NCI-H82 (cell line): Measurements from ENCODE around the gene PPP1R12C.

Experiments used
- DNase-seq: peaks from one replicate; lab custom pipeline; 2025; lab: John Stamatoyannopoulos, UW

The PPP1R12C gene

DNA sequence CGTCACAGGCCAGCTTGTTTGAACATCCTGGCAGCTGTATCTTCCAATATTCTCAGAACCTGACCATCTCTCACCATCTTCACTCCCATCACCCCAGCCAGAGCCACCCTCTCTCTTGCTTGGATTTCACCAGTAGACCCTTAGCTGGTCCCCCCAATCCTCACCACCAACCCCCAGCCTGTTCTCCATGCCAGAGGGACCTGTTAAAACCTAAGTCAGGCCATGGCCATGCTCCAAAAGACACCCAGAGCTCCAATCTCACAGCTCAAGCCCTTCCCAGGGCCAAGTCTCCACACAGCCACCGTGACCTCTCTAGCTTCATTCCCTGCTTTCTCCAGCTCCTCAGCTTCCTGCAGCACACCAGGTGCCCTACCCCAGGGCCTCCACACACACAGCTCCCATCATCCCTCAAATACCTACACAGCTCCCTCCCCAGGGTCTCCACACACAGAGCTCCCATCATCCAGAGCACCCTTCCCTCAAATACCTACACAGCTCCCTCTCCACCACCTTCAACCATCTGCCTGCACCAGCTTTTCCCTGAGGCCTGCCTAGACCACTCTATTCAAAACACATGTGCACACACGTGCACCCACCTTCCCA, 28.0 kb downstream of the PPP1R12C start:
- no peak for DNase-seq

DNA sequence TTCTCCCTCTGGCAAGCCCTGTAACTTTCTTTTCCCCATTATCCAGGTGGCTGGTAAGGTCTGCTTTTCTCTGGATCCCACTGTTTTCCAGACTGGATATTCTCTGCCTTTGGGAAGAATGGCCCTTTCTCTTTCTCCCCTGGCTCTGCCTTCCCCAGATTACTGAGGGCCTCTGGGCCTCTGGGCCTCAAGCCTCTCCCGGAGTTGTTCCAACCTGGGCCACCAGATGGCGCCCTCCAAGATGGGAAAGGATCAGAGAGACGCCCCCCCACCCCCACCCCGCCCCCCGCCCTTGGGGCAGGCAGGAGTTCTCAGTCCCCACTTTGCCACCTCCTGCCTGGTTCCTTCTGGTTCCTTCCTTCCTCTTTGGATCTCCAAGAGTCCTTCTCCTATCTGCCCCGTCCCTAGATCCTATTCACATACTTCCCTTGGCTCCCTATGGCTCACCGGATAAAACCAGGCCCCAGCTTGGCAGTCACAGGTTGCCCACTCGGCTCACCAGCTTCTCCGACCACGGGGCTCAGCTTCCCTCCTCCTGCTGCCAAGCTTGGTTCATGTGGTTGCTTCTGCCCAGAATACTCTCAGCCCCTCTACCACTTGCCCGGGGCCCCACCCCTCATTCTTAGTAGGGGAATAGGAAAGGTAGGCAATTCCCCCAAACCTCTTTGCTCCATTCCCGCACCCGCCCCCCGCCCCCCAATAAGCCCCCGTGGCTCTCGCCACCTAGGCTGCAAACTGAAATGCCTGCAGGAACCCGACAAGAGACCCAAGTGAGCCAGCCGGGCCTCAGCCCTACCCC, 28.7 kb downstream of the PPP1R12C start:
- DNase-seq, result peak; percentile 91

DNA sequence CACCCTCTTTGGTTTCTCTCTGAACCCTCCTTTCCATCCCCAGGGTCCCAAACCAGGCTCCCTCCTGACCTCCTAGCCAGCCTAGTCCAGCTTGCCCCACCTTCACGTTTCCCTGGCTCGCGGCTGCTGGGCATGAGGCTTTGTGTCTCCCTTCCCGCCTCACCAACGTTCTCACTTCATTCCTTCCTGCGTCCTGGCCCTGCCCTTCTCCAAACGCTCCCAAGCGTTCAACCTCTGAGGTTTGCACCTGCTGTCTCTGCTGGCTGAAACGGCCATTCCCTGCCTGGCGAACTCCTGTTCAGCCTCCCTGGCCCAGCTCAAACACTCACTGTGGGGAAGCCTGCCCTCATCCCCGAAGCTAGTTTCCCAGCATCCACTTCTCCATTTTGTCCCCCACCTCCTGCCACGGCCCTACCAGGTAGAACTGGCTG, 29.4 kb downstream of the PPP1R12C start:
- no peak for DNase-seq

DNA sequence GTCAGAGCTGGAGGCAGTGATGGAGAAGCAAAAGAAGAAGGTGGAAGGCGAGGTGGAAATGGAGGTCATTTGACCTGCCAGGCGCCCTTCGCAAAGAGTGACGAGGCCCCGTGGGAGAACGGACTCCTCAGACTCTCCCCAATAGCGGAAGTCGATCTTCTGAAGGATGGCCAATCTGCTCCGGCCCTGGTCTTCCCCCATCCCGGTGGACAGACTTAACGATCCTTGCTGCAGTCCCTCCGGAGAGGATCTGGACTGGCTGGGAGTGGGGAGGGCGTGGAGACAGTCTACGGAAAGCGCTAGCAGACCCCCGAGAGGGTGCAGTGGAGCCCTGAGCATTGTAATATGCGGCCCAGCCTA, 29.9 kb downstream of the PPP1R12C start:
- DNase-seq, result no peak

DNA sequence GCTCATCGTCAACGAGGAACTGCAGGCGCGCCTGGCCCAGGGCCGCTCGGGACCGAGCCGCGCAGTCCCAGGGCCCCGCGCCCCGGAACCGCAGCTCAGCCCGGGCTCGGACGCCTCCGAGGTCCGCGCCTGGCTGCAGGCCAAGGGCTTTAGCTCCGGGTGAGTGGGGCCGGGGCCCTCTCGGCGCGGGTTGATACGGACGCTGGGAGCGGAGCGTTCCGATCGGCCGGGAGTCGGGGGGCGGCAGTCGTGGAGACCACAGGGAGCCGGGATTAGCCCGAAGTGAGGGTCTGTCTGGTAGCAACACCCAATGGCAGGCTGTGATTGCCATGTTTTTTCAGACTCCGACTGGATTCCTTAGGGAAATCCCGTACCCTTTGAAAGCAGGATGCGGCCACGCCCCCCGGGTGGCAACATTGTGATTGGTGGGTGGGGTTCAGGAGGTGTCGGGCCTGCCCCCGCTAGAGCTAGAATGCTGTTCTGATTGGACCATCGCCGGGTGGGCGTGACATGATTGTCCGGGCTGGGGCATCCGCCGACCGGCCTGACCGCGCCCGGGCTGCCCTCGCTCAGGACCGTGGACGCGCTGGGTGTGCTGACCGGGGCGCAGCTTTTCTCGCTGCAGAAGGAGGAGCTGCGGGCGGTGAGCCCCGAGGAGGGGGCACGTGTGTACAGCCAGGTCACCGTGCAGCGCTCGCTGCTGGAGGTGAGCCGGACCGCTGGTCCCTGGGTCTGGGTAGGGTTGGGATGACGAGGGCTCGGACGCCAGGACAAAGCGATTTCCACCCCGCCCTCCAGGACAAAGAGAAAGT, 30.5 kb downstream of the PPP1R12C start:
- DNase-seq, result peak; percentile 98

DNA sequence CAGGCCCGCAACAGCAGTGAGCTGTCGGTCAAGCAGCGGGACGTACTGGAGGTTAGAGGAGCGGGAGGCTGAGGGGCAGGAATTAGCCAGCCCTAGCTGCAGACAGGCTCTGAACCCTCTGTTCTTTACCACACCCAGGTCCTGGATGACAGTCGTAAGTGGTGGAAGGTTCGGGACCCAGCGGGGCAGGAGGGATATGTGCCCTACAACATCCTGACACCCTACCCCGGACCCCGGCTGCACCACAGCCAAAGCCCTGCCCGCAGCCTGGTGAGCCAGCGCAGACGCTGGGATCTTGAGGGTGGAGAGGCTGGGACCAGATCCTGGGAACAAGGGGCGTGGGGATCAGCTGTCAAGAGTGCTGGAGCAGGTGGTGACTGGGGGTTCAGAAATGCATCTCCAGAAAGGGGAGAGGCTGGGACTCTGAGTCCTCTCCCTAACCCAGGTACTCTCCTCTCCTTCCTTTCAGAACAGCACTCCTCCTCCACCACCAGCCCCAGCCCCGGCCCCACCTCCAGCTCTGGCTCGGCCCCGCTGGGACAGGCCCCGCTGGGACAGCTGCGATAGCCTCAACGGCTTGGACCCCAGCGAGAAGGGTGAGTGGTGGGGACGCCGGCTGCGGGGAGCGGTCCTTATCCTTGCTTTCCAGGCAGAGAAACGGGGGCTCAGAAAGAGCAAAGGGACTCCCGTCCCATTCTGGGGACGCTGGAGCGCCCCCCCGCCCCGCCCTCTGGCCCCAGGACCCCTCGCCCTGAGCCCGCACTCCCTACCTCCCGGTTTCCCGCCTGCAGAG, 31.3 kb downstream of the PPP1R12C start:
- DNase-seq, result no peak

DNA sequence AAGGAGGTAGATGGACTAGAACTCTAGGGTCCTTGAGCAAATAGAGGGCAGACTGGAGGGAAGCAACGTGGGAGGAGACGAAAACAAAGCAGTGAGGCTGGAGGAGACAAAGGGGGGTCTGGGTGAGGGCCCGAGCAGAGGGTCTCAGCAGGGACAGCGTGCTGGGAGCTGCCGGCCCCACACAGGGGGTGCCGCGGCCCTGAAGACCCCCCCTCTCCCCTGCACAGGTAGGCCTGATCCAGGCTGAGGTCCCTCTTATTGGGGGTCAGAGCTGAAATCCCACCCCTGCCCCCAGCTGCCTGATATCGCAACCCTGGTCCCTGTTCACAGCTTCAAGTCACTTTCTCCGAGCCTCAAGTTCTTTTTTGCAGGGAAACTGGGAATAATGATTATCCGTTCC, 33.0 kb downstream of the PPP1R12C start:
- no peak for DNase-seq

DNA sequence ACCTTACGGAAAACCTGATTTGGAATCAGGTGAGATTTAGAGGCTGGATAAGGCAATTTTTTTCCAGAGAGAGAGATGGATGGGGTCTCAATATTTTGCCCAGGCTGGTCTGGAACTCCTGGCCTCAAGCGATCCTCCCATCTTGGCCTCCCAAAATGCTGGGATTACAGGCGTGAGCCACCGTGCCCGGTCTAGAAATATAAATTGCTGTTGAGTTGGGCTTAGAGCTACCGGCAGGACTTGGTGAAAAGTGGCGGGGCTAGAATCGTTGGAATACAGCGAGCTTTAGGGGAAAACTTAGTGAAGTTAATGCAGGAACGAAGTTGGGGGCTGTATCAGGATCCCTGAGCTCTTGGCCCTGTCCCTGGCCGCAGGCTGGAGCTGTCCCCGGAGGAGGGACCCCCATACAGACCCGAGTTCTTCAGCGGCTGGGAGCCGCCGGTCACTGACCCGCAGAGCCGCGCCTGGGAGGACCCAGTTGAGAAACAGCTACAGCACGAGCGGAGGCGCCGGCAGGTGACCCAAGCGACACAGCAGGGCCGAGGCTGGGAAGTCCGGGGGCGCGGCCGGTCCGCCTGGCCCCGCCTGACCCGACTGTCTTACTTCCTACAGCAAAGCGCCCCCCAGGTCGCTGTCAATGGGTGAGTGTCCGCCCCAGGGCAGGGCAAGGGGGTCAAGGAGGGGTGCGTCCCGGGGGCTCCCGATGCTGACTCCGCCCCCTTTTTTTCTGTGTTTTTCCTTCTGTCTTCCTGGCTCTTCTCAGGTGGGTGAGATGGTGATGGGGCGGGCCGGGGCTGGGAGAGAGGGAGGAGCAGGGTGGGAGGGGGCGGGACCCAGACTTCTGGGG, 34.2 kb downstream of the PPP1R12C start:
- DNase-seq, result peak; percentile 28

DNA sequence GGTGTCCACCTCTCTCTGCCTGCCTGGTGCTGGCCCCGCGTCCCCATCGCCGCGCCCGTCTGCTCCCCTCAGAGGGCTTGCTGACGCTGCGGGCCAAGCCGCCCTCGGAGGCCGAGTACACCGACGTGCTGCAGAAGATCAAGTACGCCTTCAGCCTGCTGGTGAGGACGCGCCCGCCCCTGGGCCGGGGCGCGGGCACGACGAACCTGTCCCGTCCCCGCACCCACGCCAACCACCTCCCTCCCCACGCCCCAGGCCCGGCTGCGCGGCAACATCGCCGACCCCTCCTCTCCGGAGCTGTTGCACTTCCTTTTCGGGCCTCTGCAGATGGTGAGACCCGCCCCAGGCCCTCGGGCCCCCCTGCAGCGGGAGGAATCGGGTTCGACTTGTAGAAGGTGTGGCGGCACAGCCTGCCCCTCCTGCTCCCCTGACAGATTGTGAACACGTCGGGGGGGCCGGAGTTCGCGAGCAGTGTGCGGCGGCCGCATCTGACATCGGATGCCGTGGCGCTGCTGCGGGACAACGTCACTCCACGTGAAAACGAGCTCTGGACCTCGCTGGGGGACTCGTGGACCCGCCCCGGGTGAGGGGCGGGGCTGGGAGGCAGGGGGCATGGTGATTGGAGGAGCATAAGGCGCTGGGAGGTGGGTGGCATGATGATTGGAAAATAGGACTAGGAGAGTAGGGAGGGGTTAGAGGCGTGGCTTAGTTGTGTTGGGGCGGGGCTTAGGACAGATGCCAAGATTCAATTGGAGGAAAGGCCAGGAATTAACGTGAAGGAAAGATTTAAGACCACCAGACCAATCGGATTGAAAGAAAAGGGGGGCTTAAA, 35.2 kb downstream of the PPP1R12C start:
- DNase-seq, result peak; percentile 98

DNA sequence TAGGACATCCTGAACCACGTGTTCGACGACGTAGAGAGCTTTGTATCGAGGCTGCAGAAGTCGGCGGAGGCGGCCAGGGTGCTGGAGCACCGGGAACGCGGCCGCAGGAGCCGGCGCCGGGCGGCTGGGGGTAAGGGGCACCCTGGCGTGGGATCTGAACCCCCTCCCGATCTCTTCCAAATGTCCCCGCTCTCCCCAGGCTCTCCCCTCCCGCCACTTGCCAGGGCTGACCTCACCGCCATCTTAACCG, 35.7 kb downstream of the PPP1R12C start:
- DNase-seq, result no peak

DNA sequence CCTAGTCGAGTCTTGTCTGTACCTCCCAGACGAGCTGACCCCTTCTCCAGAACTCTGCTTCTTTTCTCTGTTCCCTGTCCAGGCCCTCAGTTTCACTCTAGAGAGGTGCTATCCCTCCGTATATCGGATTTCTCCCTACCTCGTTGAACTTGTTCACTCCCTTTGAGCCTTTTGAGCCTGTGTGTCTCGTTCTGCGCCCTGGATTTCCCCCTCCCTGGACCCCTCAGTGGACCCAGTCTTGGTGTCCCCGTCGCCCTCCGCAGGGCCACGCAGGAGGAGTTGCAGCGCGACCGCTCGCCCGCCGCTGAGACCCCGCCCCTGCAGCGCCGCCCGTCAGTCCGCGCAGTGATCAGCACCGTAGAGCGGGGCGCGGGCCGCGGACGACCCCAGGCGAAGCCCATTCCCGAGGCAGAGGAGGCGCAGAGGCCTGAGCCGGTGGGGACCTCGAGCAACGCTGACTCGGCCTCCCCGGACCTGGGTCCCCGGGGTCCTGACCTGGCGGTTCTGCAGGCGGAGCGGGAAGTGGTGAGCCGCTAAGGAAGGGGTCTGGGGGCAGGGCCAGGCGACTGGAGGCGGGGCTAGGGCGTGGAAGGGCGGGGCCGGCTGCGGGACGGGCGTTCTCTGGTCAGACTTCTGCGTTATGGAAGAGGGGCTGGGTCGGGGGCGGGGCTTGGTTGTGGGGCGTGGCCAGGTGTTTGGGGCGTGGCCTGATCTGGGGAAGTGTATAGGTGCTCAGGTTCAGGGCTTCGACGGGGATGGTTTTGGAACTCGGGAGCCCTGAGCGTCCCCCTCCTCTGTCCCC, 36.3 kb downstream of the PPP1R12C start:
- peak; percentile 91 for DNase-seq

DNA sequence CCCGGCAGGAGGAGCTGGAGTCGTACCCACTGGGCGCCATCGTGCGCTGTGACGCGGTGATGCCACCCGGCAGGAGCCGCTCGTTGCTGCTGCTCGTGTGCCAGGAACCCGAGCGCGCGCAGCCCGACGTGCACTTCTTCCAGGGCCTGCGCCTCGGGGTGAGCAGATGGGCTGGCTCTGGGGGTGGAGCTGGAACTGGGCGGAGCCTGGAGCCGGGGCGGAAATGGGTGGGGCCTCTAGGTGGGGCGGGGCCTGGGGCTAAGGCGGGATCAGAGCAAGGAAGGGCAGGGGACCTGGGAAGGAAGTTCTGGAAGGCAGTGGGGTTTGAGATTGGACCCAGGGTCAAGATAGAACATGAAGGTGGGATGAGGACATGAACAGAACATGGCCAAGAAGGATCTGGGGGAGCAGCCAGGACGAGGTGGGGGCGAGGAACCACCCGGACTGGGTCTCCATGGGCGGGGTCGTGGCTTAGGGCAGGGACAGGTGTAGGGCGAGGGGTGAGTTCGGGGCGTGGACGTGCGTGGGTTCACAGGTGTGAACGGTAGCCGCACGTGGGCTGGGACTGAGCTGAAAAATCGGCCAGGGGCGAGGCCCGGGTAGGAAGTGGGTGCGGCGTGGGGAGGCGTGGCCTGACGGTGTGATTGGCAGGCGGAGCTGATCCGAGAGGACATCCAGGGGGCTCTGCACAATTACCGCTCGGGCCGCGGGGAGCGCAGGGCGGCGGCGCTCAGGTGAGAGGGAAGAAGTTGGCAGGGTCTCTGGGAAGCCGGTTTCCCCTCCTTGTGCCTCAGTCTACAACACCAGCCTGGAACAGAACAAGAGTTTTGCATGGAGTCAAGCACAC, 37.1 kb downstream of the PPP1R12C start:
- DNase-seq, result peak; percentile 90

DNA sequence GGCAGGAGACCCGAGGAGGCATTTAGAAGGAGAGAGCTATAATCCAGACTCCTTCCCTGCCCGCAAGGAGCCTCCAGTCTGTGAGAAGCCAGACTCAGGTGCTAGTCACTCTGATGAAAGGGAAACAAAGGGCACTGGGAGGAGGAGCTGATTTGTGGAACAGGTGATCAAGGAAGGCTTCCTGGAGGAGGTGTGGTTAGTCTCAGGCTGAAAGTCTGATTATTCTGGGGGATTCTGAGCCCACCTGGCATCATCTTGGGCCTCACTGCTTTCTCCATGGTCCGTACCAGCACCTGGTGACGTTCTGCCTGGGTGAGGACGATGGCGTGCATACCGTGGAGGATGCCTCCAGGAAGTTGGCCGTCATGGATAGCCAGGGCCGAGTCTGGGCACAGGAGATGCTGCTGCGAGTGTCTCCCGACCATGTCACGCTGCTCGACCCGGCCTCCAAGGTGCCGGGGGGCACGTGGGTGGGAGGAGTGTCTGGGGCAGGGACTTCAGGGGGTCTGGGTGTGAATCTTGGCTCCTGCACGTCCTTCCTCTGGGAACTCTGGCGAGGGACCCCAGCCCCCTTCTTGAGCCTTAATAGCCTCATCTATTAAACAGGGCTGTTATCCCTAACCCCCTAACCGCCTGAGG, 37.9 kb downstream of the PPP1R12C start:
- no peak for DNase-seq

DNA sequence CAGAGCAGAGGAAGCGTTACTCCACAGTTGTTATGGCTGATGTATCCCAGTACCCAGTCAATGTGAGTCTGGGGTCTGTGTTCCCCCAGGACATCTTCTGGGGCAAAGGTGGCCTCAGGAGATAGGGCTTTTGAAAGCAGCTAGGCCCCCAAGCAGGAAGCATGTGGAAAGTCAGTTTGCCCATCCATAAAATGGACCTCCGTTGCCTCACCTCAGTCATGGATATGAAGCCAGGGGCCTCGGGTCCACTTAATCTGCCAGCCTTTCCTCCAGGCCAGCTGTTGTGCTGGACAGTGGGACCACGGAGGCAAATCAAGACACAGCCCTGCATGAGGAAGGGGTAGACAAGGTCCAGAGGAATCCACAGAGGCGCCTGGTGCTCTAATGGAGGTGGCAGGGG, 38.4 kb downstream of the PPP1R12C start:
- no peak for DNase-seq

DNA sequence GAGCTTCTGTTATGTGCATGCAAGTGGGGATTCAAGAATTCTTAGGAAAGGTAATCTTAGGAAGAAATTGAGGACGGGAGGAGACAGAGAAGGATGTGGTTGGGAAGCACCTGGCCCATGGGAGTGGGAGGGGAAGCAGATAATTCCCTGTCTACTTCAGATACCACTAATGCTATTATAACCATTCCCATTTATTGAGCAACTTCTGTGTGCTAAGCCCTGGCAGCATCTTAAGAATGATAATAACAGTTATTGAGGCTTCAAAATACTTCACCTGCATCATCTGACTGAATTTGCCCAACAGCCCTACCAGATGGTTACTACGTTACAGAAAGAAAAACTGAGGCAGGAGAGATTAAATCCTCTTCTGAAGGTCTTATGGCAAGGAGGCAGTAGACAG, 40.3 kb downstream of the PPP1R12C start:
- DNase-seq, result no peak

DNA sequence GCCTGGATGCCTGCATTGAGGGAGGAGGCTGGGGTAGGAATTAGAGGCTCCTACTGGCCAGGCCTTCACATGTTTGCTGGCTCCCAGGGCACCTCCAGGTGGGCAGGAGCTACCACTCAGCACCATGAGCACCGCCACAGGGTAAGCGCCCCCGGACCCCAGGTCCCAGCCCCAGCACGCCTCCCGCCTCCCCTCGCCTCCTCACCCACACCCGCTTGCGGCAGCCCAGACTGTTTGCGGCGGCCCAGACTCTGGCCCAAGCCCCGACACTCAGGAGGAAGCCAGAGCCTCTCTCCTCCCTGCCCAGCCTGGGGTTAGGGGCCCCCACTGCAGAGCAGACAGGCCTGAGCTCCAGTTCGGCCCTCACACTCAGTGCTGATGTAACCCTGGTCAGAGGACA, 41.1 kb downstream of the PPP1R12C start:
- DNase-seq, result no peak

DNA sequence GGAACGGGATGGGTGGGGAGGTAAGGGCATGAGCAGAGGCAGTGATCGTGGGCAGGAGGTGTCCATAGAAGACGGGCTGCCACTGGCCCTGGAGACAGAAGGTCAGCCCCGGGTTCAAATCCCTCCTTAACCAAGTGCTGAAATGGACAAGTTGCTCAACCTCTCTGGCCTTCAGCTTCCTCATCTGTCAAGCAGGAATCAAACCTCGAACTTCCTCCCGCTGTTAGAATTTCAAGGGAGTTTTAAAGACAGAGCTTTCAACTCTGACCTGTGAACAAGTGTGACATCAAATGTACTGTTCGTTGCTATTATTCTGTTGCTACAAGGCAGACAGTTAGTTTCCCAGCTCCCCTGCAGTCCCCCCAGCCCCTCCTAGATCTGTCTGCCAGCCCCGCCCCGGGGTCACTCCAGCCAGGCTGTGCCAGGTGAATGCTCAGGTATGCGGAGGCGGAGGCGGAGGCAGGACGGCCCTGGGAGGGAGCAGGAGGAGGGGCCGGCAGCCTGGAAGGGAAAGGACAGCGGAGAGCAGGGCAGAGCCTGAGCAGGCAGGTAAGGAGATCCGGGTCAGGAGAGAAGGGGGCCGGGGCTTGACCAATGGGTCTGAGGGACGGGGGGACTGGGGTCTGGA, 42.0 kb downstream of the PPP1R12C start, which contains the start of gene EPS8L1:
Gene EPS8L1 (plus strand): TSS at position 499 of the 628 bp plus-strand sequence. CDS start 576 bp downstream, outside the sequence.
- DNase-seq, result no peak

DNA sequence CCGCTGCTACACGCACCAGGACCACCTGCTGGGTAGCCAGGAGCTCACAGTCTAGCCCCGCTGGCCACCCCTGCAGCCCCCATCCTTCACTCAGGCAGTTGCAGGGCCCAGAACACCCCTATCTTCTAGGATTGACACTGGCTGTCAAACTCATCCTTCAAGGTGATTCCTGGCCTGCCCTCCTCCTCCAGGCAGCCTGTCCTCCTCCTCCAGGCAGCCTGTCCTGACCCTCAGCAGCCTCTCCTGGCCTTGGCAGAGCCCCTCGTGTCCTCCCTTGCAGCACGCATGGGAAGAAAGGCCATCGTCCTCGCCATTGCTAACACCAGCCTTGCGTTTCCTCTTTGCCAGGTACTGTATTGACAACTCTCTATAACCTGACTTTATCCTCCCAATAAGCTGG, 45.5 kb downstream of the PPP1R12C start:
- DNase-seq, result no peak
